Activated CD4-positive, alpha-beta T cell treated with anti-CD3 and anti-CD28 coated beads for 48 hours (primary cell): Measurements from ENCODE around the gene PLCB1.
"Not testable (repeated sequence)": the region's sequence is repeated elsewhere in the genome, so short reads cannot be mapped to it uniquely, and the experiment has no call there.

Experiments used
- DNase-seq: peaks from one replicate; pipeline ENCODE4 v3.0.0-alpha.2; 2020

The PLCB1 gene

GRCh38 chr20:8414586-8415274 lies 282.7 kb downstream of the PLCB1 start:
- DNase-seq = no peak

- DNase-seq = no peak
Measured at GRCh38 chr20:8421981-8422380, 289.9 kb downstream of the PLCB1 start.

- no peak for DNase-seq
Measured at GRCh38 chr20:8423482-8423881, 291.4 kb downstream of the PLCB1 start.

GRCh38 chr20:8424010-8424409 lies 291.9 kb downstream of the PLCB1 start:
- DNase-seq = no peak

- DNase-seq = no peak
Measured at GRCh38 chr20:8425016-8425415, 292.9 kb downstream of the PLCB1 start.

GRCh38 chr20:8425802-8426201 lies 293.7 kb downstream of the PLCB1 start:
- DNase-seq = no peak

GRCh38 chr20:8427419-8428040 lies 295.5 kb downstream of the PLCB1 start:
- no peak for DNase-seq

- no peak for DNase-seq
Measured at GRCh38 chr20:8428988-8429387, 296.9 kb downstream of the PLCB1 start.

- DNase-seq = no peak
Measured at GRCh38 chr20:8431538-8432434, 299.7 kb downstream of the PLCB1 start.

- no peak for DNase-seq
Measured at GRCh38 chr20:8432435-8433148, 300.5 kb downstream of the PLCB1 start.

GRCh38 chr20:8433291-8433690 lies 301.2 kb downstream of the PLCB1 start:
- DNase-seq = no peak

- DNase-seq = no peak
Measured at GRCh38 chr20:8434326-8434876, 302.3 kb downstream of the PLCB1 start.

GRCh38 chr20:8435285-8436035 lies 303.4 kb downstream of the PLCB1 start:
- no peak for DNase-seq

GRCh38 chr20:8436938-8437337 lies 304.9 kb downstream of the PLCB1 start:
- DNase-seq = not testable (repeated sequence)

GRCh38 chr20:8438748-8439147 lies 306.7 kb downstream of the PLCB1 start:
- no peak for DNase-seq

GRCh38 chr20:8443464-8444072 lies 311.5 kb downstream of the PLCB1 start:
- DNase-seq = no peak

GRCh38 chr20:8447262-8448120 lies 315.4 kb downstream of the PLCB1 start:
- no peak for DNase-seq

- no peak for DNase-seq
Measured at GRCh38 chr20:8449123-8449522, 317.1 kb downstream of the PLCB1 start.

- peak; percentile 27 for DNase-seq
Measured at GRCh38 chr20:8454137-8454712, 322.2 kb downstream of the PLCB1 start.

GRCh38 chr20:8456765-8457164 lies 324.7 kb downstream of the PLCB1 start:
- no peak for DNase-seq
